ENCODE data around the gene TMCO4. TPM values are rescaled to one million over a fixed set of nuclear protein-coding genes. Genes with fewer than 3 reads are reported as not detected.
A peak's percentile ranks its signal among the peaks of the same experiment; 100 is the strongest.

The TMCO4 gene
- total RNA-seq, 2 donors from 2014 or later = 26.9 to 44.1 TPM

GRCh38 chr1:19678931-19679453 lies 120.7 kb downstream of the TMCO4 start:
- no peak overlapping the region for H3K27ac ChIP-seq
- TF ChIP-seq CTCF (IDR thresholded peaks at IDR 0.05) = no peak
- H3K9ac ChIP-seq (ENCODE audit: low read depth in 2 of 2, low read length in 2 of 2) = no peak overlapping the region
- no peak for DNase-seq
- intact Hi-C loops (cut with DNase I) = no loop called here
- H3K4me1 ChIP-seq = no peaks in the 10 kb centered on the region
- no peaks in the 10 kb centered on the region for H3K36me3 ChIP-seq
- H3K9me3 ChIP-seq = no peaks in the 10 kb centered on the region
- no peak overlapping the region for H3K4me3 ChIP-seq
- H3K27me3 ChIP-seq = no peaks in the 10 kb centered on the region

GRCh38 chr1:19678493-19678892 lies 121.2 kb downstream of the TMCO4 start:
- Histone ChIP-seq H3K4me1 (no peaks in the 10 kb centered on the region), H3K9ac (ENCODE audit: low read depth in 2 of 2, low read length in 2 of 2) (no peak overlapping the region), H3K4me3 (no peak overlapping the region), H3K27ac (no peak overlapping the region), H3K9me3 (no peaks in the 10 kb centered on the region), H3K27me3 (no peaks in the 10 kb centered on the region), H3K36me3 (no peaks in the 10 kb centered on the region)
- TF ChIP-seq CTCF (IDR thresholded peaks at IDR 0.05) = no peak
- DNase-seq = no peak
- intact Hi-C loops (cut with DNase I) = no loop called here

- TF ChIP-seq CTCF (IDR thresholded peaks at IDR 0.05) = no peak
- H3K4me3 ChIP-seq = no peak overlapping the region
- H3K36me3 ChIP-seq = no peaks in the 10 kb centered on the region
- H3K9ac ChIP-seq (ENCODE audit: low read depth in 2 of 2, low read length in 2 of 2) = no peak overlapping the region
- DNase-seq = peak; percentile 49
- no peaks in the 10 kb centered on the region for H3K9me3 ChIP-seq
- H3K27ac ChIP-seq = no peak overlapping the region
- no peaks in the 10 kb centered on the region for H3K4me1 ChIP-seq
- intact Hi-C loops (cut with DNase I) = no loop called here
- H3K27me3 ChIP-seq = no peaks in the 10 kb centered on the region
These were observed 123.2 kb downstream of the TMCO4 start for GRCh38 chr1:19676438-19676922.

GRCh38 chr1:19675797-19676196 lies 123.9 kb downstream of the TMCO4 start:
- H3K36me3 ChIP-seq = no peaks in the 10 kb centered on the region
- no peak for DNase-seq
- no peak overlapping the region for H3K27ac ChIP-seq
- H3K27me3 ChIP-seq = no peaks in the 10 kb centered on the region
- no peaks in the 10 kb centered on the region for H3K4me1 ChIP-seq
- intact Hi-C loops (cut with DNase I) = no loop called here
- TF ChIP-seq CTCF (IDR thresholded peaks at IDR 0.05) = no peak
- H3K9ac ChIP-seq (ENCODE audit: low read depth in 2 of 2, low read length in 2 of 2) = no peak overlapping the region
- H3K4me3 ChIP-seq = no peak overlapping the region
- H3K9me3 ChIP-seq = no peaks in the 10 kb centered on the region

GRCh38 chr1:19672237-19672636 lies 127.5 kb downstream of the TMCO4 start:
- no peaks in the 10 kb centered on the region for H3K27me3 ChIP-seq
- intact Hi-C loops (cut with DNase I) = no loop called here
- no peak overlapping the region for H3K4me3 ChIP-seq
- H3K9ac ChIP-seq (ENCODE audit: low read depth in 2 of 2, low read length in 2 of 2) = no peak overlapping the region
- no peaks in the 10 kb centered on the region for H3K9me3 ChIP-seq
- TF ChIP-seq CTCF (IDR thresholded peaks at IDR 0.05) = no peak
- H3K27ac ChIP-seq = no peak overlapping the region
- no peaks in the 10 kb centered on the region for H3K36me3 ChIP-seq
- no peaks in the 10 kb centered on the region for H3K4me1 ChIP-seq
- no peak for DNase-seq
